Measurements from ENCODE around the gene GNA15.

GNA15 gene

DNA sequence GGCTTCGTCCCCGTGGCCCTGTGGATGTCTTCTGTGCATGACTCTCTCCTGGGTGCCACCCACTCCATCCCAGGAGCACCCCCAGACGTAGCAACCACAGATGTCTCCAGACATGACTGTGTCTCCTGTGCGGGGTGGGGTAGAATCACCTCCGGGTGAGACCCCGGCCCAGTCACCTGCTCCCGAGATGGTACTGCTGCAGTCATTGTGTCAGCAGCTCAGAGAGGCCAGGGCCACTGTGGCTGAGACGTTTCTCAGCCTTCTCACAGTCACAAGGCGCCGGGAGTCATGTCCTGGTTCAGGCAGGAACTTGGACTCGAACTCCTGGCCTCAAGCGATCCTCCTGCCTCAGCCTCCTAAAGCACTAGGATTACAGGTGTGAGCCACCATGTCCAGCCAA lies 66.5 kb downstream of the GNA15 start:
- TF ChIP-seq ZNF776 (tag by site-specific recombination; IDR thresholded peaks at IDR 0.05; ENCODE audit: borderline replicate concordance) (no peak), TCF7L2 (IDR thresholded peaks at IDR 0.05; ENCODE audit: borderline replicate concordance, low read depth, low read length) (no peak), ZNF23 (tag by site-specific recombination; IDR thresholded peaks at IDR 0.05; ENCODE audit: borderline replicate concordance) (no peak), ZNF677 (tag by site-specific recombination; IDR thresholded peaks at IDR 0.05) (no peak), ZSCAN30 (tag by site-specific recombination; IDR thresholded peaks at IDR 0.05) (no peak), RBAK (tag by site-specific recombination; IDR thresholded peaks at IDR 0.05) (no peak), ZNF660 (tag by site-specific recombination; IDR thresholded peaks at IDR 0.05) (no peak), ZXDB (tag by site-specific recombination; IDR thresholded peaks at IDR 0.05) (no peak), ZNF404 (tag by site-specific recombination; IDR thresholded peaks at IDR 0.05) (no peak)
- TF ChIP-seq, protein P1, sequence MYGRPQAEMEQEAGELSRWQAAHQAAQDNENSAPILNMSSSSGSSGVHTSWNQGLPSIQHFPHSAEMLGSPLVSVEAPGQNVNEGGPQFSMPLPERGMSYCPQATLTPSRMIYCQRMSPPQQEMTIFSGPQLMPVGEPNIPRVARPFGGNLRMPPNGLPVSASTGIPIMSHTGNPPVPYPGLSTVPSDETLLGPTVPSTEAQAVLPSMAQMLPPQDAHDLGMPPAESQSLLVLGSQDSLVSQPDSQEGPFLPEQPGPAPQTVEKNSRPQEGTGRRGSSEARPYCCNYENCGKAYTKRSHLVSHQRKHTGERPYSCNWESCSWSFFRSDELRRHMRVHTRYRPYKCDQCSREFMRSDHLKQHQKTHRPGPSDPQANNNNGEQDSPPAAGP (tag by site-specific recombination; IDR thresholded peaks at IDR 0.05): no peak
- TF ChIP-seq, protein P2, sequence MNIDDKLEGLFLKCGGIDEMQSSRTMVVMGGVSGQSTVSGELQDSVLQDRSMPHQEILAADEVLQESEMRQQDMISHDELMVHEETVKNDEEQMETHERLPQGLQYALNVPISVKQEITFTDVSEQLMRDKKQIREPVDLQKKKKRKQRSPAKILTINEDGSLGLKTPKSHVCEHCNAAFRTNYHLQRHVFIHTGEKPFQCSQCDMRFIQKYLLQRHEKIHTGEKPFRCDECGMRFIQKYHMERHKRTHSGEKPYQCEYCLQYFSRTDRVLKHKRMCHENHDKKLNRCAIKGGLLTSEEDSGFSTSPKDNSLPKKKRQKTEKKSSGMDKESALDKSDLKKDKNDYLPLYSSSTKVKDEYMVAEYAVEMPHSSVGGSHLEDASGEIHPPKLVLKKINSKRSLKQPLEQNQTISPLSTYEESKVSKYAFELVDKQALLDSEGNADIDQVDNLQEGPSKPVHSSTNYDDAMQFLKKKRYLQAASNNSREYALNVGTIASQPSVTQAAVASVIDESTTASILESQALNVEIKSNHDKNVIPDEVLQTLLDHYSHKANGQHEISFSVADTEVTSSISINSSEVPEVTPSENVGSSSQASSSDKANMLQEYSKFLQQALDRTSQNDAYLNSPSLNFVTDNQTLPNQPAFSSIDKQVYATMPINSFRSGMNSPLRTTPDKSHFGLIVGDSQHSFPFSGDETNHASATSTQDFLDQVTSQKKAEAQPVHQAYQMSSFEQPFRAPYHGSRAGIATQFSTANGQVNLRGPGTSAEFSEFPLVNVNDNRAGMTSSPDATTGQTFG (tag by site-specific recombination; IDR thresholded peaks at IDR 0.05; ENCODE audit: borderline replicate concordance): no peak
- TF ChIP-seq, protein P3, sequence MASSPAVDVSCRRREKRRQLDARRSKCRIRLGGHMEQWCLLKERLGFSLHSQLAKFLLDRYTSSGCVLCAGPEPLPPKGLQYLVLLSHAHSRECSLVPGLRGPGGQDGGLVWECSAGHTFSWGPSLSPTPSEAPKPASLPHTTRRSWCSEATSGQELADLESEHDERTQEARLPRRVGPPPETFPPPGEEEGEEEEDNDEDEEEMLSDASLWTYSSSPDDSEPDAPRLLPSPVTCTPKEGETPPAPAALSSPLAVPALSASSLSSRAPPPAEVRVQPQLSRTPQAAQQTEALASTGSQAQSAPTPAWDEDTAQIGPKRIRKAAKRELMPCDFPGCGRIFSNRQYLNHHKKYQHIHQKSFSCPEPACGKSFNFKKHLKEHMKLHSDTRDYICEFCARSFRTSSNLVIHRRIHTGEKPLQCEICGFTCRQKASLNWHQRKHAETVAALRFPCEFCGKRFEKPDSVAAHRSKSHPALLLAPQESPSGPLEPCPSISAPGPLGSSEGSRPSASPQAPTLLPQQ (tag by site-specific recombination; IDR thresholded peaks at IDR 0.05): no peak
- TF ChIP-seq, protein P4, sequence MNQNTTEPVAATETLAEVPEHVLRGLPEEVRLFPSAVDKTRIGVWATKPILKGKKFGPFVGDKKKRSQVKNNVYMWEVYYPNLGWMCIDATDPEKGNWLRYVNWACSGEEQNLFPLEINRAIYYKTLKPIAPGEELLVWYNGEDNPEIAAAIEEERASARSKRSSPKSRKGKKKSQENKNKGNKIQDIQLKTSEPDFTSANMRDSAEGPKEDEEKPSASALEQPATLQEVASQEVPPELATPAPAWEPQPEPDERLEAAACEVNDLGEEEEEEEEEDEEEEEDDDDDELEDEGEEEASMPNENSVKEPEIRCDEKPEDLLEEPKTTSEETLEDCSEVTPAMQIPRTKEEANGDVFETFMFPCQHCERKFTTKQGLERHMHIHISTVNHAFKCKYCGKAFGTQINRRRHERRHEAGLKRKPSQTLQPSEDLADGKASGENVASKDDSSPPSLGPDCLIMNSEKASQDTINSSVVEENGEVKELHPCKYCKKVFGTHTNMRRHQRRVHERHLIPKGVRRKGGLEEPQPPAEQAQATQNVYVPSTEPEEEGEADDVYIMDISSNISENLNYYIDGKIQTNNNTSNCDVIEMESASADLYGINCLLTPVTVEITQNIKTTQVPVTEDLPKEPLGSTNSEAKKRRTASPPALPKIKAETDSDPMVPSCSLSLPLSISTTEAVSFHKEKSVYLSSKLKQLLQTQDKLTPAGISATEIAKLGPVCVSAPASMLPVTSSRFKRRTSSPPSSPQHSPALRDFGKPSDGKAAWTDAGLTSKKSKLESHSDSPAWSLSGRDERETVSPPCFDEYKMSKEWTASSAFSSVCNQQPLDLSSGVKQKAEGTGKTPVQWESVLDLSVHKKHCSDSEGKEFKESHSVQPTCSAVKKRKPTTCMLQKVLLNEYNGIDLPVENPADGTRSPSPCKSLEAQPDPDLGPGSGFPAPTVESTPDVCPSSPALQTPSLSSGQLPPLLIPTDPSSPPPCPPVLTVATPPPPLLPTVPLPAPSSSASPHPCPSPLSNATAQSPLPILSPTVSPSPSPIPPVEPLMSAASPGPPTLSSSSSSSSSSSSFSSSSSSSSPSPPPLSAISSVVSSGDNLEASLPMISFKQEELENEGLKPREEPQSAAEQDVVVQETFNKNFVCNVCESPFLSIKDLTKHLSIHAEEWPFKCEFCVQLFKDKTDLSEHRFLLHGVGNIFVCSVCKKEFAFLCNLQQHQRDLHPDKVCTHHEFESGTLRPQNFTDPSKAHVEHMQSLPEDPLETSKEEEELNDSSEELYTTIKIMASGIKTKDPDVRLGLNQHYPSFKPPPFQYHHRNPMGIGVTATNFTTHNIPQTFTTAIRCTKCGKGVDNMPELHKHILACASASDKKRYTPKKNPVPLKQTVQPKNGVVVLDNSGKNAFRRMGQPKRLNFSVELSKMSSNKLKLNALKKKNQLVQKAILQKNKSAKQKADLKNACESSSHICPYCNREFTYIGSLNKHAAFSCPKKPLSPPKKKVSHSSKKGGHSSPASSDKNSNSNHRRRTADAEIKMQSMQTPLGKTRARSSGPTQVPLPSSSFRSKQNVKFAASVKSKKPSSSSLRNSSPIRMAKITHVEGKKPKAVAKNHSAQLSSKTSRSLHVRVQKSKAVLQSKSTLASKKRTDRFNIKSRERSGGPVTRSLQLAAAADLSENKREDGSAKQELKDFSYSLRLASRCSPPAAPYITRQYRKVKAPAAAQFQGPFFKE (tag by site-specific recombination; IDR thresholded peaks at IDR 0.05; ENCODE audit: borderline replicate concordance): no peak
- TF ChIP-seq, protein P5, sequence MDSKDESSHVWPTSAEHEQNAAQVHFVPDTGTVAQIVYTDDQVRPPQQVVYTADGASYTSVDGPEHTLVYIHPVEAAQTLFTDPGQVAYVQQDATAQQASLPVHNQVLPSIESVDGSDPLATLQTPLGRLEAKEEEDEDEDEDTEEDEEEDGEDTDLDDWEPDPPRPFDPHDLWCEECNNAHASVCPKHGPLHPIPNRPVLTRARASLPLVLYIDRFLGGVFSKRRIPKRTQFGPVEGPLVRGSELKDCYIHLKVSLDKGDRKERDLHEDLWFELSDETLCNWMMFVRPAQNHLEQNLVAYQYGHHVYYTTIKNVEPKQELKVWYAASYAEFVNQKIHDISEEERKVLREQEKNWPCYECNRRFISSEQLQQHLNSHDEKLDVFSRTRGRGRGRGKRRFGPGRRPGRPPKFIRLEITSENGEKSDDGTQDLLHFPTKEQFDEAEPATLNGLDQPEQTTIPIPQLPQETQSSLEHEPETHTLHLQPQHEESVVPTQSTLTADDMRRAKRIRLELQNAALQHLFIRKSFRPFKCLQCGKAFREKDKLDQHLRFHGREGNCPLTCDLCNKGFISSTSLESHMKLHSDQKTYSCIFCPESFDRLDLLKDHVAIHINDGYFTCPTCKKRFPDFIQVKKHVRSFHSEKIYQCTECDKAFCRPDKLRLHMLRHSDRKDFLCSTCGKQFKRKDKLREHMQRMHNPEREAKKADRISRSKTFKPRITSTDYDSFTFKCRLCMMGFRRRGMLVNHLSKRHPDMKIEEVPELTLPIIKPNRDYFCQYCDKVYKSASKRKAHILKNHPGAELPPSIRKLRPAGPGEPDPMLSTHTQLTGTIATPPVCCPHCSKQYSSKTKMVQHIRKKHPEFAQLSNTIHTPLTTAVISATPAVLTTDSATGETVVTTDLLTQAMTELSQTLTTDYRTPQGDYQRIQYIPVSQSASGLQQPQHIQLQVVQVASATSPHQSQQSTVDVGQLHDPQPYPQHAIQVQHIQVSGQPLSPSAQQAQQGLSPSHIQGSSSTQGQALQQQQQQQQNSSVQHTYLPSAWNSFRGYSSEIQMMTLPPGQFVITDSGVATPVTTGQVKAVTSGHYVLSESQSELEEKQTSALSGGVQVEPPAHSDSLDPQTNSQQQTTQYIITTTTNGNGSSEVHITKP (tag by site-specific recombination; IDR thresholded peaks at IDR 0.05): no peak

More for the DNA sequence above, 66.5 kb downstream of the GNA15 start:
- Histone ChIP-seq H3K36me3 (ENCODE audit: control insufficient read depth in 2 of 2, insufficient read depth in 1 of 2, low read length in 2 of 2) (peaks cover 7 to 69% of the 10 kb centered on the region in 2 experiments; a peak in 2 of 3 replicates), H3K4me1 (ENCODE audit: control insufficient read depth, insufficient read depth, low read length) (no peaks in the 10 kb centered on the region), H3K9me3 (ENCODE audit: control insufficient read depth, insufficient read depth, low read depth, low read length) (no peaks in the 10 kb centered on the region), H3K4me3 (ENCODE audit: low read depth, low read length) (no peak overlapping the region), H3K27ac (ENCODE audit: extremely low read depth, low read depth, low read length) (no peak overlapping the region)
- POLR2A ChIA-PET: no interaction called here
- CTCF ChIA-PET: no interaction called here
